Colonic mucosa (tissue), 4 donors: Measurements from ENCODE around the gene MMP25. TPM values are rescaled to one million over a fixed set of nuclear protein-coding genes. Genes with fewer than 3 reads are reported as not detected.
A peak's percentile ranks its signal among the peaks of the same experiment; 100 is the strongest.
"Not testable (repeated sequence)": the region's sequence is repeated elsewhere in the genome, so short reads cannot be mapped to it uniquely, and the experiment has no call there.

Experiments
- DNase-seq: peaks from one replicate; pipeline ENCODE4 v3.0.0-alpha.2; 2020
- H3K27ac ChIP-seq: fragments of 200-600 bp; one replicate; pipeline ENCODE4 v1.8.0; 2021
- H3K27me3 ChIP-seq: fragments of 200-600 bp; one replicate; pipeline ENCODE4 v1.8.0; 2021
- H3K36me3 ChIP-seq: fragments of 200-600 bp; one replicate; pipeline ENCODE4 v1.8.0; 2021
- H3K4me1 ChIP-seq: fragments of 200-600 bp; one replicate; pipeline ENCODE4 v1.8.0; 2021; ENCODE audit warnings: mild to moderate bottlenecking
- H3K4me3 ChIP-seq: fragments of 200-600 bp; one replicate; pipeline ENCODE4 v1.8.0; 2021
- H3K9ac ChIP-seq, 2 donors: one replicate each; pipeline ENCODE4 v1.7.0; 2013; ENCODE audit warnings: control low read depth in 2 of 2, low read depth in 2 of 2, low read length in 2 of 2
- H3K9me3 ChIP-seq: fragments of 200-600 bp; one replicate; pipeline ENCODE4 v1.8.0; 2021
- CTCF ChIP-seq: fragments of 200-600 bp; IDR thresholded peaks from one replicate; pipeline ENCODE4 v1.8.0; 2022; ENCODE audit warnings: antibody characterized with exemption, mild to moderate bottlenecking
- intact Hi-C: fragments of 100-400 bp; cut with DNase I; formaldehyde crosslinking; loops from one replicate; pipeline ENCODE4 v1.14.1; 2022
- total RNA-seq, 2 donors: library from RNA; stranded (reverse); fragmentation: NEBNext Ultra II Directional in 1 of 2; extraction: Animal tissue kit (Norgen Biotek cat#: 25700) in 1 of 2; gene quantifications; one replicate each; pipeline ENCODE4 v1.2.1, GENCODE V29; 2021
- donor health status: healthy.
- donor health status: DM: no; HTN: no; CAD: no.
- donor health status: DM: no; HTN: no; CAD: no.

The MMP25 gene
- total RNA-seq, 2 donors from 2014 or later, result 0.44 to 0.88 TPM

GRCh38 chr16:3071655-3072054 is 25.3 kb downstream of the MMP25 start:
- Histone ChIP-seq H3K4me3 (no peak overlapping the region), H3K36me3 (no peaks in the 10 kb centered on the region), H3K9me3 (no peaks in the 10 kb centered on the region), H3K4me1 (no peaks in the 10 kb centered on the region), H3K27ac (no peak overlapping the region), H3K27me3 (no peaks in the 10 kb centered on the region), H3K9ac (no peak overlapping the region)
- no peak for TF ChIP-seq CTCF
- intact Hi-C loops, result no loop called here
- DNase-seq, result no peak

GRCh38 chr16:3072148-3072547 is 25.8 kb downstream of the MMP25 start:
- H3K9ac ChIP-seq, DNase-seq, H3K27me3 ChIP-seq, H3K4me3 ChIP-seq, H3K36me3 ChIP-seq, H3K9me3 ChIP-seq, intact Hi-C loops, H3K4me1 ChIP-seq, H3K27ac ChIP-seq: not testable (repeated sequence)

GRCh38 chr16:3072576-3073263 is 26.4 kb downstream of the MMP25 start:
- H3K36me3 ChIP-seq, H3K4me1 ChIP-seq, DNase-seq, H3K9me3 ChIP-seq, H3K9ac ChIP-seq, intact Hi-C loops, H3K27me3 ChIP-seq, H3K27ac ChIP-seq, H3K4me3 ChIP-seq: not testable (repeated sequence)

GRCh38 chr16:3073448-3073847 is 27.1 kb downstream of the MMP25 start:
- no peak for TF ChIP-seq CTCF
- H3K4me3 ChIP-seq, result no peak overlapping the region
- no peaks in the 10 kb centered on the region for H3K27me3 ChIP-seq
- H3K4me1 ChIP-seq, result no peaks in the 10 kb centered on the region
- H3K9me3 ChIP-seq, result no peaks in the 10 kb centered on the region
- intact Hi-C loops, result no loop called here
- H3K9ac ChIP-seq, result no peak overlapping the region
- no peaks in the 10 kb centered on the region for H3K36me3 ChIP-seq
- DNase-seq, result no peak
- no peak overlapping the region for H3K27ac ChIP-seq

- H3K27me3 ChIP-seq, result no peaks in the 10 kb centered on the region
- no peaks in the 10 kb centered on the region for H3K36me3 ChIP-seq
- H3K4me1 ChIP-seq, result no peaks in the 10 kb centered on the region
- intact Hi-C loops, result no loop called here
- no peak overlapping the region for H3K9ac ChIP-seq
- peak overlapping the region; percentile 40 for H3K27ac ChIP-seq
- TF ChIP-seq CTCF, result no peak
- H3K4me3 ChIP-seq, result no peak overlapping the region
- DNase-seq, result peak; percentile 39
- H3K9me3 ChIP-seq, result no peaks in the 10 kb centered on the region
Observed at GRCh38 chr16:3074860-3075522, 28.6 kb downstream of the MMP25 start.

- no peak overlapping the region for H3K4me3 ChIP-seq
- H3K27ac ChIP-seq, result peak overlapping the region; percentile 40
- no peaks in the 10 kb centered on the region for H3K36me3 ChIP-seq
- no peak for TF ChIP-seq CTCF
- no peaks in the 10 kb centered on the region for H3K27me3 ChIP-seq
- intact Hi-C loops, result no loop called here
- no peaks in the 10 kb centered on the region for H3K4me1 ChIP-seq
- no peak for DNase-seq
- no peaks in the 10 kb centered on the region for H3K9me3 ChIP-seq
- H3K9ac ChIP-seq, result no peak overlapping the region
Observed at GRCh38 chr16:3075523-3075915, 29.2 kb downstream of the MMP25 start.

GRCh38 chr16:3075946-3076345 is 29.6 kb downstream of the MMP25 start:
- H3K9ac ChIP-seq, H3K36me3 ChIP-seq, intact Hi-C loops, H3K4me3 ChIP-seq, H3K9me3 ChIP-seq, DNase-seq, H3K27ac ChIP-seq, H3K4me1 ChIP-seq, H3K27me3 ChIP-seq: not testable (repeated sequence)
